CD1c-positive myeloid dendritic cell (primary cell): ENCODE results near the gene C19orf47.

Experiments used
- DNase-seq: peaks from one replicate; pipeline ENCODE4 v3.0.0-alpha.2; 2016; ENCODE audit errors: extremely low spot score

The C19orf47 gene, protein sequence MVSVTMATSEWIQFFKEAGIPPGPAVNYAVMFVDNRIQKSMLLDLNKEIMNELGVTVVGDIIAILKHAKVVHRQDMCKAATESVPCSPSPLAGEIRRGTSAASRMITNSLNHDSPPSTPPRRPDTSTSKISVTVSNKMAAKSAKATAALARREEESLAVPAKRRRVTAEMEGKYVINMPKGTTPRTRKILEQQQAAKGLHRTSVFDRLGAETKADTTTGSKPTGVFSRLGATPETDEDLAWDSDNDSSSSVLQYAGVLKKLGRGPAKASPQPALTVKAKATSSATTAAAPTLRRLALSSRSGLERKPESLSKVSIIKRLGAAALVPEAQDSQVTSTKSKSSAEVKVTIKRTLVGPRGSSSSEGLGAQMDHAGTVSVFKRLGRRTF

DNA sequence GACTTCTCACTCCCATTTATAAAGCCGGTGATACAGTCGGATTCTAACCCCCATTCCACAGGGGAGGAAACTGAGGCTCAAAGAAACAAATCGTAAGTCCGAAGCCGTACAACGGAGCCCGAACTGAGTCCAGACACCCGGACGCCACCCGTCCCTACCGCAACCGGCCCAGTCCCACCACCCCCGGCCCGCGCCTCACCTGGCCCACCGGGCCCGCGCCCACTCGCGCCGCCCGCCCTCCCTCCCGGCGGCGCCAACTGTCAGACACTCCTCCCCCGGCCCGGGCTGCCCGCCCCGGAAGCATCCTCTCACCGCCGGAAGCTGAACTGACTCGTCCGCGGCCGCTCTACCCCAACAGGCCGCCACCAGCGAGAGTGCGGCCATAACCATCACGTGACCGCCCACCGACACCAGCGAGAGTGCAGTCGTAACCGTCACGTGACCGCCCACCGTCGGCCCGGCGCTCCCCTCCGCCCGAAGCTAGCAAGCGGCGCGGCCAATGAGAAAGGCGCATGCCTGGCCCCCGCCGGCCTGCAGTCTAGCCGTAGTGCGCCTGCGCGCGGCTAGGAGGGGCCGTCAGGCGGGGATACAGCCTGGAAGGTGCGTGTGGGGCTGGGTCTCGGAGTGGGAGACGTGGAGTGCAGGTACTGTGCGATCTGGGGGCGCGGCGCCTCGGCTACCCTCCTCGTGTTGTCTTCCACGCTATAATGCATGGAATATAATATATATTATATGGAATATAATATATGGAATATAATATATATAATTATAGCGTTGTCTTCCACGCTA lies at the start of gene C19orf47, which contains the start of gene PLD3:
Gene C19orf47 (minus strand): TSS at position 273 of the 789 bp plus-strand sequence. CDS start 6,540 bp downstream, outside the sequence.
Gene PLD3 (plus strand): TSS at position 571 of the 789 bp plus-strand sequence. CDS start 17,789 bp downstream, outside the sequence.
- DNase-seq = peak; percentile 100

GRCh38 chr19:40397568-40397906 lies 49.3 kb upstream of the C19orf47 start:
- DNase-seq = no peak

DNA sequence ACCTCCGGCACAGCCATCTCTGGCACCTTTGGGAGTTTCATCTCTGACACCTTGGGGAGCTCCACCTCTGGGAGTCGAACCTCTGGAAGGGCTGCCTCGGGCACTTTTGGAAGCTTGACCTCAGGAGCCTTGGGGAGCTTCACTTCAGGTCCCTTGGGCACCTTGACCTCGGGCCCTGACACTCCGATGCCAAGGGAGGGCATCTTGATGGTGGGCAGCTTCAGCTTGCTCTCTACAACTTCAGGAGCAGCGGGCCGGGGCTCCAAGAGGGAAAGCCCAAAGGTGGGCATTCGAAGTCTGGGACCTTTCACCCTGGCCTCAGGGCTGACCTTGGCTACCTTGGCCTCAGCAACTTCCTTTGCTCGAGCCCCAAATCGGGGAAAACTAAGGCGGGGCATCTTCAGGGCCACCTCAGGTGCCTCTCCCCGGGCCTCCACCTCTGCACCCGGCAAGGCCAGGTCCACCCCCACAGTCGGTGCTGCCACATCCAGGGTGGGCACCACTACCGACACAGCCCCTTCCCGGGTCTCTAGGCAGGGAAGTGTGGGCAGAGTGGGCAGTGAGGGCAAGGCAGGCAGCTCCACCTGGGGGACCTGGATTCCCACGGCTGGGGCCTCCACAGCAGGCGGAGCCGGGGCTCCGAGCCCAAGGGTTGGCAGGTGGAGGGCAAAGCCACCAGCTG lies 48.8 kb upstream of the C19orf47 start:
- no peak for DNase-seq

DNA sequence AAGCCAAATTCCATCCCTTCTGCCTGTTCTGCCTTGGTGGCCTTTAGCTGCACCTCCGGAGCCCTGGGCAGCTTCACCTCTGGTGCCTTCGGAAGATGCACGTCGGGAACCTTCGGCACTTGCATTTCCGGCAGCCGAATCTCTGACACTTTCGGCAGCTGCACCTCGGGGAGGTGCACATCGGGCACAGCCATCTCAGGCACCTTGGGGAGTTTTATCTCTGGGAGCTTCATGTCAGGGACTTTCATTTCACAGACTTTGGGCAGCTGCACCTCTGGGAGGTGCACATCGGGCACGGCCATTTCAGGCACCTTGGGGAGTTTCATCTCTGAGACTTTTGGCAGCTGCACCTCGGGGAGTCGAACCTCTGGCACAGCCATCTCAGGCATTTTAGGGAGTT lies 47.8 kb upstream of the C19orf47 start:
- no peak for DNase-seq

GRCh38 chr19:40394816-40395210 lies 46.6 kb upstream of the C19orf47 start:
- no peak for DNase-seq

- DNase-seq = no peak
Measured at GRCh38 chr19:40393894-40394815, 46.0 kb upstream of the C19orf47 start.

GRCh38 chr19:40392894-40393517 lies 44.8 kb upstream of the C19orf47 start:
- no peak for DNase-seq

- DNase-seq = no peak
Measured at GRCh38 chr19:40392123-40392522, 43.9 kb upstream of the C19orf47 start.

- no peak for DNase-seq
Measured at GRCh38 chr19:40390084-40390742, 42.0 kb upstream of the C19orf47 start, which contains the start of gene HIPK4. TSS of gene HIPK4 (minus strand) at chr19:40390181. CDS start at chr19:40389902, 279 bp downstream.

- DNase-seq = no peak
Measured at GRCh38 chr19:40389404-40390083, 41.3 kb upstream of the C19orf47 start.

DNA sequence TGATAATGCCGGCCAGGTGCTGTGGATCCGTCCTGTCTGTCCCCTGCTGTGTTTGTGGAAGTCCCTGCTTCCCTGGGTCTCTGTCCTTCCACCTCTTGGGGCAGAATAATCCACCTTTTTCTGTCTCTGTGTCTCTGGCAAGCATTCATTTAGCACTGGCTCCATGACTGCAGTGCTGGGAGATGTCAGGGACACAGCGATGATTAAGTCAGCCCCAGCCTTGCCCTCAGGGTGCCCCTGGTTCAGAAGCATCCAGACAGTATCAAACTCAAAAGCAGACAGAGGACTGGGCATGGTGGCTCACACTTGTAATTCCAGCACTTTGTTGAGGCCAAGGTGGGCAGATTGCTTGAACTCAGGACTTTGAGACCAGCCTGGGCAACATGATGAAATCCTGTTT lies 40.3 kb upstream of the C19orf47 start:
- no peak for DNase-seq

- DNase-seq = no peak
Measured at GRCh38 chr19:40387155-40387554, 39.0 kb upstream of the C19orf47 start.

DNA sequence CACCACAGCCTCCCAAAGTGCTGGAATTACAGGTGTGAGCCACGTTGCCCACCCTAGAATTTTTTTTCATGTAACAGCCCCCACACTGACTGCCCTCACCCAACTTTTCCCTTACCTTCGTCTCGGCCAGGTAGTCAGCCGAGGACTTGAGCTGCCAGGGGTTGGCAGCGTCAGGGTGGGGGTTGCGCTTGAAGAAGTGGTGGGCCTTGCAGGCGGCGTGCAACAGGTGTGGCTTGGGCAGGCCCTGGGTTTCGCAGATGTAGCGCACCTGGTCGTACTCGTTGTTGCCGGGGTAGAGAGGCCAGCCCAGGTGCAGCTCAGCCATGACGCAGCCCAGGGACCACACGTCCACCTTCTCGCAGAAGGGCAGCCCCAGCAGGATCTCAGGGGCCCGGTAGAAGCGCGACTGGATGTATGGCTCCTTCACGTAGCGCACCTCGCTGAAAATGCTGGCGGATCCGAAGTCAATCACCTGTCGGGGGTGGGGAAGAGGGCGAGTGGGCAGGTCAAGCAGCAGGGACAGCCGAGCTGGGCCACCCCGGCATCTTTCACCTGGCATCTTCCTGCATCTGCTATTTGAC lies 35.6 kb upstream of the C19orf47 start:
- DNase-seq = no peak

- DNase-seq = no peak
Measured at GRCh38 chr19:40381321-40381720, 33.1 kb upstream of the C19orf47 start.

GRCh38 chr19:40380199-40381037 lies 32.2 kb upstream of the C19orf47 start:
- no peak for DNase-seq

DNA sequence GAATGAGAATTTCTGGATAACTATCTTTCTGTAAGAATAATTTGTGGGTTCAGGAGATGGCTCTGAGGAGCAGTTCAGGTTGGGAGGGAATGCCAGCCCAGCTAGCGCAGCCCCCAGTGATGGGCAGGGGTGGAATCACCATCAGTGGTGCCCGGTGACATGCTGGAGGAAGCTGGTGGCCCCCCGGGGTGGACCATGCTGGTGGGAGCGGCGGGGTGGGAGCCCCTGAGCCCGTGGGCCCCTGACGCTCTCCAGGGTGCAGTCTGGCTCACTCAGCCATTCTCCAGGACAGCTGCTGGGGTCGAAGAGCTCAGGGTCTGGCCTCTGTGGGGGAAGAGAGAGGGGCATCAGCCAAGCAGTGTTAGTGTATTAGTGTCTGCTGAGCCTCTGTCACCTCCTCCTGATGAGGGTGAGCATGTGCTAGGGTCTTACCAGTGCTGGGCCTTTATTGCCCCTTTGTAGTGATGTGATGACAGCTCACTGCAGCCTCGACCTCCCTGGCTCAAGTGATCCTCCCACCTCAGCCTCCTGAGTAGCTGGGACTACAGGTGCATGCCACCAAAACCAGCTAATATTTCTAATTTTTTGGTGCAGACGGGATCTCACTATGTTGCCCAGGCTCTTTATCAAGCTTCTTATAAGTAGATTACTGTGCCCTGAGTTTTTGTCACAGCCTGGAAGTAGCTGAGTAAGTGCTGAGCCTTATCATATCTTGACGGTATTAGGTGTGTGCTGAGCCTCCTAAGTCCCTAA lies 31.4 kb upstream of the C19orf47 start:
- DNase-seq = no peak

DNA sequence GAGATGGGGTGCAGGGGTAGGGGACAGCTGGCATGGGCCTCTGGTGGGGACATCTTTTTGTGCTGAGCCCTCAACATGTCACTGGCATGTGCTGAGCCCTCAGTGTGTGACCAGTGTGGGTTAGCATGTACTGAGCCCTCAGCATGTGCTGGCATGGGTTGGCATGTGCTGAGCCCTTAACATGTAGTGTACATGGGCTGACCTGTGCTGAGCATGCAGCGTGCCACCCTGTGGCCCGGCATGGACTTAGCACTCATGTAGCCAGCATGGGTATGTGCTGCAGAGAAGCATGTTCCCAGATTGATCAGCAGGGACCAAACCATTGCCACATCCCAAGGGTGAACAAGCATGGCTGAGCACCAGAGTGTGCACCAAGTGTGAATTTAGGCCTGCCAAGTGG lies 30.3 kb upstream of the C19orf47 start:
- DNase-seq = no peak
